Left lobe of liver (tissue), 2 donors: ENCODE results near the gene WWOX. TPM values are rescaled to one million over a fixed set of nuclear protein-coding genes. Genes with fewer than 3 reads are reported as not detected.

ENCODE experiments used
- ATAC-seq: fragments of 200-7000 bp; cut with Tn5 transposase; one replicate; pipeline ENCODE4 v1.9.1; 2020; ENCODE audit warnings: mild to moderate bottlenecking, moderate library complexity
- DNase-seq: peaks from one replicate; pipeline ENCODE4 v3.0.0-alpha.2; 2020; ENCODE audit warnings: low spot score
- total RNA-seq: library from RNA; stranded (reverse); gene quantifications from one replicate; pipeline ENCODE4 v1.2.1, GENCODE V29; 2021
- donor health status: DM: no; HTN: no; CAD: no; lungs with moderate emphysema.
- donor health status: DM: no; HTN: yes; CAD: no.

Gene WWOX
- total RNA-seq, 1 donor from 2014 or later: 15.1 TPM

DNA sequence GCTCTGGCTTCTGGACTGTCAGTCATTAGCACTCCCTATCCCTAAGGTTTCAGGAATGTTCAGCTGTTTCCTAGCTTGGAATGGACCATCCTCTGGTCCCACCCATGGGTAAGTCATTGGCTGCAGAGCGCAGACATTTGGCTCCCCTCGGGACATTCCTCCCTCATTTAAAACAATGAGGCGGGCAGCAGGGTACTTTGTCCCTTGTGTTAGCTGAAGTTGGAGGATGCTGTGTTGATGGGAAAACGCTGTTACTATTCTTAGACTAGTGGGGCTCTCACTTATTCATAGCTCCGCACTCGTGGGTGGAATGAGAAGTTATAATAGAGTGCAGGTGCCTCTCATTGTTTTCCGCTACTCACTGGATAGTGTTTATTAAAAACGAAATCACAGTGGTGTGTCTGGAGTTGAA lies 673.8 kb downstream of the WWOX start:
- DNase-seq: no peak
- no peak for ATAC-seq

DNA sequence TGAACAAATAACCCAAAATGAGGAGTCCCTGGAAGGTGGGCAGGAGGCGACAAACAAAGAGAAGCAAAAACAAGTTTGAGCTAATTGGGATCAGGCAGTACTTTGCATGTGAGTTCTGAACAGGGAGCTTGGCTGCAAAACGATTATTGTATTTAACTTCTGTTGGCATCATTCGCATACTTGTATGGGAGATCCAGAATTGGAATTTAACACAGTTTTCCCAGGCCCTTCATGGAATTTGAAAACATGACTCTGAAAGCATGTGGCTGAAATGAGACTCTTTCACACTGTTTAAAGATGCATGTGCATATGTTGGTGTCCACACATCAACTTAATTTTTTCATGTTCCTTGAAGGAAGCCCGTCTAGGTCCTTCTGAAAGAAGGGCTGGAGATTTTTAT lies 674.3 kb downstream of the WWOX start:
- no peak for ATAC-seq

DNA sequence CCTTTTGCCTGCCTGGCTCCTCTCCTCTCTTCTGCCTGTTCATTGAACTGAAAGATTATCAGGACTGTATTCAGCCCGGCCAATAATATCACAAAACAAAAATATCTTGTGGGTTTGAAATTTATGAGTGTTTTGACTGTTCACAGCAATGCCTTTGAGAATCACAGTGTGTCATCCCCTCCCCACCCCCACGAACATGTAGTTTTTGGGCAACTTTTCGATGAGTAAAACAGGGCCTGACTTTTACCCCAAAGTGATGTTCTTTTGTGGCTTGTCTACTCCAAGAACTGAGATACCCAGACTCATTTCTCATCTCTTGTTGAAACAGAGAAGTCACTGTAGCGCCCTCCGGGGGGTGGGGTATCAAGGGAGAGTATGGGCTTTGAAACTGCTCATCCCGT lies 675.7 kb downstream of the WWOX start:
- DNase-seq: no peak
- no peak for ATAC-seq

More for the DNA sequence above, 674.3 kb downstream of the WWOX start:
- no peak for DNase-seq

DNA sequence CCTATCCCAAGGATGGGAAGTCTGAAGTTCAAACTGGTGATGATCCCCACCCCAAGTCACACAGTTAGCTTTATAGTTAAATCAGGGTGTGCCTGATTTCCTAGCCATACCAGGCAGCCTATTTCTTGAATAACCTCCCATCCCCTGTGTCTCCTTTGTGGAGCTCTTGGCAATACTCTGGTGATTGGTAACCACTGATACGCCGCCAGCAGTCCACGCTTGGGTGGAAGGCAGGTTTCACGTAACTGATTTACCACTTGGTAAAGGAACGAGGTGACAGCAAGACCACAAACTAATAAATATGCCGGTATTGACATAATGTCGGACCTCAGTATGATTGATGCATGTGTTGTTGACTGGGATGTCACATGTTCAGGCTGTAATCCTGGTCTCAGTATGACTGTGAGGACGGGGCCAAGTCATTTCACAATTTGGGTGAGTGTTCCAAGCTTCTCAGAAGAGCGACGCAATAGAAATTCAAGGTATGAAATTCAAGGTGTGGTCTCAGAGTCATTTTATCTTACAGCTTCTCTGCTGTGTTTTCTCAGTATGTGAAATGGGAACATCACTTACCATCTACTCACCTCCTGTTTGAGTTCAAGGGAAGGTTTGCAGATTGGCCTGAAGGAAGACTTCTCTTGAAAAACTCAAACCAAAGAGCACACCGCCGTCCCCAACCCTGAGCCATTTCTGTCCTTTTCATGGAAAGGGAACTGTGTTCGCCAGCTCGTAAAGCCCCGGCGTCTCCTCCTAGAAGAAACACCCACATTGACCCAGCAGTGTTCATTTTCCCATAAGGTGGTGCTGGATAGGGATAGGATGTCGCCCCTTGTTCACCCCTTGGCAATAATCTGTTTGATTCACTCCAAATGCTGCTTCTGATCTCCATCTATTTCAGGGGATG lies 678.9 kb downstream of the WWOX start:
- peak; percentile 70 for DNase-seq
- peak; percentile 93 for ATAC-seq

DNA sequence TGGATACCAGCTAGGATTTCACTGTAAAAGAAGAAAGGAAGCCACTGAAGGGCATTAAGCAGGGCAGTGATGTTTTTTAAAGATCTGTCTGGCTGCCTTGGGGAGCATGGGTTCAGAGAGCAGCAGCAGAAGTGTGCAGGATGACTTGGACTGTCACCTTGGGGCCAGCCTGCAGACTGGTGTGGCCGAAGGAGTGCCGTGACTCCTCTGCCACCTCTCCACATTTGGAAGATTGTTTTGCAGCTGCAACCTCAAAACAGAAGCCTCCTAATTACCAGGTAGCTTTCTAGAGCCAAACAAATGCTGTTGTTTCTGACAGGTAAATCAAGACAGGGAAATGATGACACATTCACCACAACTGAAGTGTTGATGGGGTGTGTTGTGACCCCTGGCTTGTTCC lies 681.4 kb downstream of the WWOX start:
- DNase-seq (no peak), ATAC-seq (no peak)

DNA sequence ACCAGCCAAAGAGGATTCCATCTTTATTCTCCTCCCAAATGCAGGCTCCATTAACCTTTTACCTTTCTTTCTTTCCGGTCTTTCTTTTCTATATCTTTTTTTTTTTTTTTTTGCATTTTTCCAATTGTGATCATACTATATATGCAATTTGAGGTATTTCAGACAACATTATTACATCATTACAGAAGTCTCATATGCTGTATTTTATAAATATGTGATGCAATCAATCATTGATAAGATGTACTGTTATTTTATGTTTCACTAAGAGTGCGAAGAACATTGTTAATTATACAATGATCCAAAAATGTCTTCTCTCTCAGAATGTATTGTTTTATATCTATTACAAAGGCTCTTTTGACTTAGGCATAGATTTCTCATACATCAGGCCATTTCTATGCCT lies 683.1 kb downstream of the WWOX start:
- ATAC-seq (no peak), DNase-seq (no peak)

DNA sequence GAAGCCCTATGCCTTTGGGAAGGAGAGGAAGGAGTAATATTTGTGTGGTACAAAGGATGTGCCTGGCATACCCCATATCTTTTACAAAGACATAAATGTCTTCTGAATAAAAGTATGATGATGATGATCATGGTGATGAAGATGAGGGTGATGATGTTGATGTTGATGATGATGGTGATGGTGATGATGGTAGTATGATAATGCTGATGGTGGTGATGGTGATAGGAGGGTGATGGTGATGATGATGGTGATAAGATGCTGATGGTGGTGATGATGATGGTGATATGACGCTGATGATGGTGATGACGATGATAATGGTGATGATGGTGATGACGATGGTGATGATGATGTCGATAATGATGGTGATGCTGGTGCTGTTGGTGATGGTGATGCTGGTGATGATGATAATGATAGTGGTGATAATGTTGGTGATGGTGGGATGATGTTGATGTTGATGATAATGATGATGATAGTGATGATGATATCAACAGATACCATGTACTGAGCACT lies 684.2 kb downstream of the WWOX start:
- ATAC-seq (no peak), DNase-seq (no peak)

DNA sequence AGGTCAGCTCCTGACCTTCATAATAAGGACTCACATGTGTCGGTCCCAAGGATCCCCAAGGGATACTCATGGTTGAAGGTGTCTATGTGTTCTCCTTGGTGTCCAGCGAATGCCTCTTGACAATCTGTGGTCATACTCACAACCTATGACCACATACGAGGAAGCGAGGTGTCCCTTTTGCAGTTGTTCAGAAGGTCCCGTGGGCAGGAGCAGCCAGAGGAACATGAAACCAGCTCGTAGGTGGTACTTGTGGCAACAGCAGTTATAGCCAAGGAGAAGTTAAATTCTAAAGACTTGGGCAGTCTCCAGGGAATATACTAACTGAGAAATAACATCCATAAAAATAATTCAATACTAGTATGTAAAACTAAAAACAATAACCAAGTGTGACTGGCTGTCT lies 685.3 kb downstream of the WWOX start:
- no peak for ATAC-seq
- DNase-seq: no peak

DNA sequence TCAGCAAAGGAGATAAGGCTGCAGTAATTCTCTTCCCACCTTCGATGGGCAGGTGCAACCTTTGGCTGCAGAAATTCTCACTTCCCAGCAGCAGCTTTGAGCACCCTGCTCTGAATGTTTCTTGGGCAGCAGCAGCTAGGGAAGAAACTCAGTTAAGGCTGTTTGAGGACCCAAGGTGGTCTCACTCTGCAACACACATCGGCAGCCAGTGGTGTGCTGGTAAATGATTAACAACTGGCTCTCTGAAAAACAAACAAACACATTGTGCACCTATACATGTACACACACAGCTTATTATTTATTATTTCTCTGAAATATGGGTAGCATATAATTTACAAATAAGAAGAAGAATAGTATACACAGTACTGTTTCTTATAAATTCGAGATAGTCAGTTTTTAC lies 685.8 kb downstream of the WWOX start:
- ATAC-seq (no peak), DNase-seq (no peak)

DNA sequence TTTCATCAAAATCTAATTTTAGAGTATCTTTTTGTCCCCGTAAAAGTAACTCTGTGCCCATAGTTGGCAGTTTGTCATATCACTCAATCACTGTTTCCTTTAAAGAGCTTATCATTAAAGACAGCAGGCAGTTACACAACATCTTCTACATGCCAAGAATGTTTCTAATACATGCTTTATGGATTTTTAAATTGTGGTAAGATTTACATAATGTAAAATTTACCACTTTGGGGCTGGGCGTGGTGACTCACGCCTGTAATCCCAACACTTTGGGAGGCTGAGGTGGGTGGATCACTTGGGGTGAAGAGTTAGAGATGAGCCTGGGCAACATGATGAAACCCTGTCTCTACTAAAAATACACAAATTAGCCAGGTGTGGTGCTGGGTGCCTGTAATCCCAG lies 687.2 kb downstream of the WWOX start:
- ATAC-seq (no peak), DNase-seq (no peak)

DNA sequence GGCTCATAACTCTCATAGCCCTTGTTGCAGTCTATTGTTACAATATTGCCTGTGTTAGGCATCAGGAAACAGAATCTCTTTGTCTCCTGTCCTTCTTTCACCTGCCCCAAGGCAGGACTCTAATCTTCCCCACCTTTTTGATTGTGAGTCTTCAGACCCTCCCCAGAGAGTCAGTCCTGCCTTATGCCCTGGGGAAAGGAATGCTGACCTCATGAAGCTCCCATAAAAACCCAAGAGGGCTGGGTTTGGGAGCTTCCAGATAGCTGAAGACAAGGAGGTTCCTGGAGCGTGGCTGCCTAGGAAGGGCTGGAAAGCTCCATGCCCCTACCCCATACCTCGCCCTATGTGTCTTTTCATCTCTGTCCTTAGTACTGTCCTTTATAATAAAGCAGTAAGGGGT lies 688.8 kb downstream of the WWOX start:
- no peak for DNase-seq
- no peak for ATAC-seq

DNA sequence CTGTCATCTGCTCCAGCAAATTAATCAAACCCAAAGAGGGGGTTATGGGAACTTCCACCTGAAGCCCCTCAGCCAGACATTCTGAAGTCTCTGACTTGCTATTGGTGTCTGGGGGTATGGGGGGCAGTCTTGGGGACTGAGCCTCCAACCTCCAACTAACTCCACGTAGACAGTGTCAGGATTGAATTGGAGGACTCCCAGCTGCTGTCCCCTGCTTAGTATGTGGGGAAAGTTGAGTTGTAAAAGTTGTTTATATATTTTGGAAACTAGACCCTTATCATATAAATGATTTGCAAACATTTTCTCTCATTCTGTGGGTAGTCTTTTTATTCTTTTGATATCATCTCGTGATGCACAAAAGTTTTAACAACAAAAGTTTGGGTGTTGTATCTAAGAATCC lies 689.2 kb downstream of the WWOX start:
- DNase-seq (no peak), ATAC-seq (no peak)

DNA sequence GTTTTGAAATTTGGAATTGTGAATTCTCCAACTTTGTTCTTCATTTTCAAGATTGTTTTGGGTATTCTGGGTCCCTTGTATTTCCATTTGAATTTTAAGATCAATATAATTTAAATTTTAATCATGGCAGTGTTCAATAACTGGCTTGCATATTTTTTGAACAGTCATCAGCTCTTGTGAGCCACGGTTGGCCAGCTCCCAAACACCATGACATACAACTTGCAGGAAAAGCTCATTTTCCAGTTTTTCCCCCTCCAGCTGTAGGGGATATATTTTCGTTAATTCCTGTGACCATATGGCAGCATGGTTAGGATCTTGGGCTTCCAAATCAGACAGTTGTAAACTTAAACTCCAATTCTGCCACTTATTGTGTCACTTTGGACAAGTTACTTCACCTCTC lies 690.1 kb downstream of the WWOX start:
- DNase-seq (no peak), ATAC-seq (no peak)

DNA sequence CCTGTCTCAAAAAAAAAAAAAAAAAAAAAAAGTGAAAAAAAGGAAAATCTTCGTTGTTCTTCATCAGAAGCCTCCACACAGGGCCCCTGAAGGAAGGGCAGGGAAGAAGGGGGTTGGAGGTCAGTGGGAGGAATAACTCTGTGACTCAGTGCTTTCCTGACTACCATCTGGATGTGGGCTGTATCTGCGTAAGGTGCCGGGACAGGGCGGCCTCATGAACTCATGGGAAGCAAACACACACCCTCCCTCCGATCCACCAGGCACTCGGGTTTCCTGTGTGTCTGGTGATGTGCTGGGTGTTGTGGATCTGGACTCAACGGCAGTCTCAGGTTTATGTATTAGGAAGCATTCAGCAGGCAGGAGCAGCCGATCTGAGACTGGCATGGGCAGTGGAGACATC lies 691.6 kb downstream of the WWOX start:
- ATAC-seq (no peak), DNase-seq (no peak)

DNA sequence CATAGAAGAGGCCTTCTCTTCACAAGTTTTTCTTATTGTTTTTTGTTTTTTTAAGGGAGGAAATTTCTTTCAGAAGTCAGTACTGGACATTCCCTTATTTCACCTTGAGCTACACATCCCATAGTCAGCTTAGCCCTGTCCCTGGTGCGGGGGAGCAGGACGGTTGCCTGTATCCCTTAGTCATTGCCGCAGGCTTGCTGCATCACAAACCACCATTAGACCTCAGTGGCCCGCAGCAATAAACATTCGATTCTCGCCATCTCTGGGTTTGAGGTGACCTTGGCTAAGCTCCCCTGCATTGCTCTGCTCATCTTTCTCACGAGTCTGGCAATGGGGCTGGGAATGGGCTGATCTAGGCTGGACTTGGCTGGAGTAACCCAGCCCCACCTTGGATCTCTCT lies 692.5 kb downstream of the WWOX start:
- DNase-seq: no peak
- no peak for ATAC-seq

DNA sequence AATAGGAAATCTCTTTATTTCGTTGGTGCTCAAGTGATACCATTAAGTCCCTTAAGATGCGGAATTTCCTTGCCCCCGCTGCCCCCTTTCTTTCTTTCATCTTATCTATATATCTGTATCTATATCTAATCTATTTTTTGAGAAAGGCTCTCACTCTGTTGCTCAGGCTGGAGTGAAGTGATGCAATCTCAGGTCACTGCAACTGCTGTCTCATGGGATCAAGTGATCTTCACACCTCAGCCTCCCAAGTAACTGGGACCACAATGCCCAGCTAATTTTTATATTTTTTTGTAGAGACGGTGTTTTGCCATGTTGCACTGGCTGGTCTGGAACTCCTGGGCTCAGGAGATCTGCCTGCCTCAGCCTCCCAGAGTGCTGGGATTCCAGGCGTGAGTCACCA lies 693.5 kb downstream of the WWOX start:
- no peak for DNase-seq

DNA sequence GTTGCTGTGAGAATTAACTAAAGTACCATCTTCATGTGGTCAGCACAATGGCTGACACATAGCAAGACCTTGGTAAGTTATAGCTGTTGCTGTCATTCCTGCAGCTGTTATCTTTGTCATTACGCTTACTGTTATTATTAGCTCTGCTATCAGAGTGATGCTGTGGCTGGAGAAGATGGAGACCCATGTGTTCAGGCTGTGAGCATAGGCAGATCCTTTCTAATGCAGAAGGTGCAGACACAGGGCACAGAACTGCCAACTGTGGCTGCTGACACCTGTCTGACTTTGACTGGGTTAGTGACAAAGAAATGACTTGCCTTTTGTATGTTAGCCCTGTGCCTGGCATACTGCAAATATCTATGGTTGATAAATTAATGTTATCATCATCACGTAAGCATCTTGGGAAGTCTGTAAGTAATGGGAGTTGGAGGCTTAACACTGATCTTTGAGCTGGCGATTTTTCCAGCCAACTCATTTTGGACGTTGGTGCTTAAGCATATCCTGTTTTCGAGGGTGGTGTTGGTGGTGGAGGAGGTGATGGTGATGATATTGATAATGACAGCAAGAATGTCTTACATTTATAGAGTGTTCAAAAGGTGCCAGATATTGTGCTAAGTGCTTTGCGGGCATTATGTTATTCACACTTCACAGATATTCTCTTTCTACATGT lies 695.3 kb downstream of the WWOX start:
- DNase-seq (no peak), ATAC-seq (no peak)

More for the DNA sequence above, 693.5 kb downstream of the WWOX start:
- ATAC-seq: no peak

DNA sequence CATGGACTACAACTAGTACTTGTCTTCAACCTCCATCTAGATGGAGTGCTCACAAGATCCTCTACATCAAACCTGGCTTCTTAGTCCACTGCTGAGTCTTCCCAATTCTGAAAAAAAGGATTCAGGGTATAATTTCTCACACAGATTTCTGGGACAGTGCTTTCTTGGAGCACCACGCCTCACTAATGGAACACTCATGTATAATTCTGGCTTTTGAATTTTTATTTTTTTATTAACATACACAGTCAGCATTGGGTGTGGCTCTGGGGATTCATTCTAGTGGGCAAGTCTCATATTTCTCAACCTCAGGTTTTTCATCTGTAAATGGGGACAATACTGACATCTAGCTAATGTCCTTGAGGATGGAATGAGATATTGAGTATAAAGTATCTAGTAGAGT lies 696.0 kb downstream of the WWOX start:
- no peak for DNase-seq
- ATAC-seq: no peak

DNA sequence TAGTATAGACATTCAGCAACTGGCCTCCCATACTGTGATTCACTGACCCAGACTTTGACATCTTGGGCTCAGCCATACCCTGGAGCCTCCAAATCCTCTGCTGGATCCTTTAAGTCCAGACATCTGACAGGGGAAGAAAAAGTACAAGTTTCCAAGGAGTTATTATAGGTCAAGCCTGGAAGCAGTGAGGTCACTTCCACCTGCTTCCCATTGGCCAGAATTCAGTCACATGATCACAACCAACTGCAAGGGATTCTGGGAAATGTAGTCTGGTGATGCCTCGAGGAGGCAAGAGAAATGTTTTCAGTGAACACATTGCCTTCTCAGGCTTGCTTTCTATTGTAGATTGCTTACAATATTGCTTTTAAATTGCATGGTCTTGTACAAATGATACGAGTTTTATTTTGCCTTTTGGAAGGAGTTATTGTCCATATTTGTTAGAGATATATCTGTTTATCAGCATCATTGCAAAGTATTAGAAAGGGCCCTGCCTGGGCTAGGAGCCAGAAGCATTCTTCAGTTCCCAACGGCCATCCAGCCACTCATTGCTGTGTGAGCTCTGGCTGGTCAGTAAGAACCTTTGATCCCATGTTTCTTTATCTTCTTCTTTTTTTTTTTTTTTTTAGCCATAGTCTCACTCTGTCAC lies 696.9 kb downstream of the WWOX start:
- ATAC-seq (peak; percentile 93), DNase-seq (peak; percentile 67)

DNA sequence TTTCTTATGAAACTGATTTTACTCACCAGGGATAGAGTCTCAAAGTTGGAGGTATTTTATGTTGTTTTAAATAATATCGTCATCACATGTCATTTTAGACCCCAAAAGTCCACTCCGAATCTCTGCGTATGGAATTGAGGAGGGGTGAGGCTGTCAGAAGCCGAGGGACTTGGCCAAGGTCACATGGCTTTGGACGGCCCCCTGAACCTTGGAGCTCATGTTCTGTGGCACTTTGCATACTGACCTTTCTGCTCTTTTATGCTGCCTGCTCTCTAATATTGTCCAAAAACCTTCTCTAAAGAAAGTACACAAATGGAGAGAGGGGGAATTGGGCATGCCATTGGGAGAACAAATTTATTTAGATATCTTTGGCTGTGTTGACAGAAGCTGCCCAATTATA lies 700.0 kb downstream of the WWOX start:
- ATAC-seq (no peak), DNase-seq (no peak)

DNA sequence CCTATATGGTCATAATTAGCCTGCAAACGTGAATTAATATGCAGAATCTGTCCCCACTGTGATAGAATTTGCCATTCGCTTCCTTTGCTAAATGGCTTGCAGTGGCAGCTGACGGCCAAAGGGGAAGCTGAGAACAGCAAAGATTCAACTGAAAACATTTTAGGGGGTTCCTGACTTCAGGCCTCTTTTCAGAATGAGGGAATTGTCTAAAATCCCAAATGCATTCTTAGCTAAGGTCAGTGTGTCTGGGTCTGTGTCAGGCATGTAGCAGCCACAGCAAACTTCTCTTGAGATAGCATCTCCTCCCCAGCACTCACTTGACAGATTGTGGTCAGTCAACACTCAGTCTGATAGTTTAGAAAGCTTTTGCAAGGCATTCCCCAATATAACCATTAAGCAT lies 701.1 kb downstream of the WWOX start:
- DNase-seq (no peak), ATAC-seq (no peak)
